ENCODE measurements around the gene RCAN2.

The RCAN2 gene

DNA sequence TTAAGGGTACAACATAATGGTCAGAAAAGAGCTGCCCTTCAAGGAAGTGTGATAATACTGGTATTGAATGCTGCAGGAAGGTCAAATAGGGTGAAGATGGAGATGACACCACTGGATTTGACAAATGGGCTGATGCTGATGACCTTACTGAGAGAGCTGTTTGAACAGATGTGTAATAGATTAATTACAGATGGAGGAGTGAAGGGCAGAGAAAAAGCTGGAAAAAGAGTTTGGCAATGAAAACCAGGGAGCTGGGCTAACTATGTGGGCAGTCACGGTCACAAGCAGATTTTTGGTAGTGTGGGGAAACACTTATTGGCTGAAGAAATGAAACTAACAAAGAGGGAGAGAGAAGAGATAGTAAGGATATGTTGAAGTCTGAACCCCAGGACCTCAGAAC is 236.9 kb downstream of the RCAN2 start:
- DNase-seq (ENCODE audit: low read depth): no peak

GRCh38 chr6:46251583-46252339 is 239.5 kb downstream of the RCAN2 start:
- no peak for DNase-seq (ENCODE audit: low read depth)

DNA sequence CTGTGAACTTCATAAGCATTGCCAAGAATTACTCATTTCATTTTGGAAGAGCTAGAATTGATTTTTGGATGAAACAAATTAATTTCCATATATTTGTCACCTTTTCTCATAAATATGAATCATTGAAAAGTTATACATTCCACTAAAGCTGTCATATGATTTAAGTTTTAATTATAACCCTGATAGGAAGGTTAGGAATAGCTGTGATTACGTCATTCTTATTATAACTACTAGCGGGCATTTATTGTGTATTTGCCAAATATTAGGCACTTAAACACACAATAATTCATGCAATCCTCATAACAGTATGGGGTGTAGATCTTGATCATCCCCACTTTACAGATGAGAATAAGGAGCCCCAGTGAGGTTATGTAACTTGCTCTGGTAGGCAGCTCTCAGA is 243.1 kb downstream of the RCAN2 start:
- no peak for DNase-seq (ENCODE audit: low read depth)

DNA sequence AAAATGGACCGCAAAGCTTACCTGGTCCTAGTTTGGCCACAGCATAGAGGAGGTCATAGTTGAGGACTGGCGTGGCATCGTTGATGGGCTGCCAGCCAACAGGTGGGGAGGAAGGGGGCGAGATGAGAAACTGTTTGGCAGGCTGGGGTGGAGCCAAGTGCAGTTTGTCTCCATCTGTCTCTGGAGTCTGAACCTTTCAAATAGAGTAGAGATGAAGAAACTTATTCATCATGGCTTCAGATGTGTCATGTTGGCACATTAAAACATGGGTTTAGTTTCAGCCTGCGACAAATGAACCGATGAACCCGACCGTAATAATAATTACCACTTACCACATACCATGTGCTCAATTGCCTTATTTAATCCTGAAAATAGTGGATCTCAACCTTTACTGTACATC is 244.5 kb downstream of the RCAN2 start:
- no peak for DNase-seq (ENCODE audit: low read depth)

GRCh38 chr6:46246081-46246480 is 245.2 kb downstream of the RCAN2 start:
- DNase-seq (ENCODE audit: low read depth): no peak

DNA sequence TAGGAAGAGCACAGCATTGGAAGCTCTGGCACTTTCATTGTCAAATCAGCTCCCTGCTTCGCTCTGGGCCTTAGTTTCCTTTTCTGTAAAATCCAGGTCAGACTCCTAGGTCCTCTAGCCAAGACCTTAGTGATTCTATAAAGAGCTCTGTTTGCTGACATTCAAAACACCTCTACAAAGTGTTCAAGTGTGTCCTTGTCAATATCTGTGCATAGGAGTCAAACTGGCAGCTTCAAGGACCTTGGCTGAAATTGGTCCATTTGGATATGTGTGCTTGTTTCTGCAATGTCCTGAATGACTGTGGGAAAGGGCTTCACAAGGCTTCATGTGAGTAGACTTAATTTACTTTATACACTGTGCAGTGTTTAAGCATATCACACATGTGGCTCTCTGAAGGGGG is 246.6 kb downstream of the RCAN2 start:
- DNase-seq (ENCODE audit: low read depth): no peak

- no peak for DNase-seq (ENCODE audit: low read depth)
Observed at GRCh38 chr6:46243754-46244153, 247.5 kb downstream of the RCAN2 start.

GRCh38 chr6:46242921-46243320 is 248.3 kb downstream of the RCAN2 start:
- no peak for DNase-seq (ENCODE audit: low read depth)

DNA sequence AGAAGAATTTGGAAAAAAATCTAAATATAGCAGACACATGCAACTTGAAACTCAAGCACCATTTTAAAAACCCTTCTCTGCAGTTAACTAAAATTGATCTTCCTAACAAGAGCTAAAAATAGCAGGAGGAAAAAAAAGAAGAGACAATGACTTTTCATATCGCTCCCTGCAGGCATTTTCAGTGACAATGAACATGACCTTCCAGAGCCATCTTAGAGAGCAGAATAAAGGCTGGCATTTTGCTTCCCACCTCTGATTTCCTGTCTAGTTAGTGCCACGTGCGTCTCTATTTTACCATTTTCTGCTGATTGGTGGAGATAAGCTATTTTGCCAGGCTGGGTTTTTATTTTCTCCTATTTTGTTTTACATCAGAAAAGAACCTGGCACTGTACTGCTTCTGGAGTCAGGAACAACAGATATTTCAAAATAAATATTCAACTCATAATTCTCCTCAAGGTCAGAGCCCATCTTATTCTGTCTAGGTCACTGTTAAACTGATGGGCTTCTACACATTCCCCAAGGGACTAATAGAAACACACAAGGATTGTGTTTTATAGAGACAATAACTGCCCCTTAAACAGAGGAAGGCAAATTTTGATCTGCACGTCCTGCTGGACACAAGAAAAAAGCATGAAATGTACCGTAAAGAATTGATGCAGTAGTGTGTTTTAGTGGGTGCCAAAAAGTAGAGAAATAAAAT is 250.2 kb downstream of the RCAN2 start:
- DNase-seq (ENCODE audit: low read depth): no peak

GRCh38 chr6:46236752-46237151 is 254.5 kb downstream of the RCAN2 start:
- DNase-seq (ENCODE audit: low read depth): no peak

DNA sequence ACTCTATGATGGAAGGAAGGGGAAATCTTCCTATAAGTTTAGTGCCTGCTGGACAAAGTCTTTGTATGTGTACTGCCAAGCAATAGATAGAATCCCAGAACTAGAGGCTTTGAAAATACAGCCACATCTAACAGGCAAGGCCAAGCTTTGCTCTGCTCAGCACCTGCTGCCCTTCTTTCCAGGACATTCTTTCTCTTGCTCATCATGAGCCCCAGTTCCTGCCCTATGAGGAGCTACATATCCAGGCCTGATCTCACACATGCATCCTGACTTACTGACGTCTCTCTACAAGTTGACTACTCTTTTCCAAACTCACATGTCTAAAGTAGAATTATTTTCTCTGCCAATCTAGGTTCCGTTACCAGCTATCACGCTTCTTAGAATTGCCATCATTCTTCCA is 256.0 kb downstream of the RCAN2 start:
- no peak for DNase-seq (ENCODE audit: low read depth)

GRCh38 chr6:46234700-46235099 is 256.5 kb downstream of the RCAN2 start:
- DNase-seq (ENCODE audit: low read depth): no peak

GRCh38 chr6:46234156-46234556 is 257.1 kb downstream of the RCAN2 start:
- DNase-seq (ENCODE audit: low read depth): no peak

DNA sequence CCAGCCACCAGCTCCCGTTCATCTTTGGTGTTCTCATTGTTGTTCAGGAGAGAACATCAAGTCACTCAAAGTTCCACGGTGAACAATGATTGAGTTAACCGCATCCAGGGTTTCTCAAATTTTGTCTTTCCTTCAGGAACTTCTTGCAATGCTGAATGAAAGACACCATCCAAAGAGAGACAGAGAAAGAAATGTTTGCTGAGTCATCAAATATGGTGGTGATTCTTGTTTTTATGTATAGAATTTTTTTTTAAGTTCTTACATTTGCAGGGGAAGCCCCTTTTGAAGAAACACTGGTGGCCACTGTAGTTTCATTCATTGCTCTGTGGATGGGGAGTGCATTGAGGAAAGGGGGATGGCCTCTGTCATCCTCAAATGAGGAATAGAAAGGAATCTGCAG is 258.1 kb downstream of the RCAN2 start:
- DNase-seq (ENCODE audit: low read depth): no peak

GRCh38 chr6:46222286-46222685 is 269.0 kb downstream of the RCAN2 start:
- no peak for DNase-seq (ENCODE audit: low read depth)

- peak; percentile 9 for DNase-seq (ENCODE audit: low read depth)
Observed at GRCh38 chr6:46221222-46221793, 269.9 kb downstream of the RCAN2 start.

DNA sequence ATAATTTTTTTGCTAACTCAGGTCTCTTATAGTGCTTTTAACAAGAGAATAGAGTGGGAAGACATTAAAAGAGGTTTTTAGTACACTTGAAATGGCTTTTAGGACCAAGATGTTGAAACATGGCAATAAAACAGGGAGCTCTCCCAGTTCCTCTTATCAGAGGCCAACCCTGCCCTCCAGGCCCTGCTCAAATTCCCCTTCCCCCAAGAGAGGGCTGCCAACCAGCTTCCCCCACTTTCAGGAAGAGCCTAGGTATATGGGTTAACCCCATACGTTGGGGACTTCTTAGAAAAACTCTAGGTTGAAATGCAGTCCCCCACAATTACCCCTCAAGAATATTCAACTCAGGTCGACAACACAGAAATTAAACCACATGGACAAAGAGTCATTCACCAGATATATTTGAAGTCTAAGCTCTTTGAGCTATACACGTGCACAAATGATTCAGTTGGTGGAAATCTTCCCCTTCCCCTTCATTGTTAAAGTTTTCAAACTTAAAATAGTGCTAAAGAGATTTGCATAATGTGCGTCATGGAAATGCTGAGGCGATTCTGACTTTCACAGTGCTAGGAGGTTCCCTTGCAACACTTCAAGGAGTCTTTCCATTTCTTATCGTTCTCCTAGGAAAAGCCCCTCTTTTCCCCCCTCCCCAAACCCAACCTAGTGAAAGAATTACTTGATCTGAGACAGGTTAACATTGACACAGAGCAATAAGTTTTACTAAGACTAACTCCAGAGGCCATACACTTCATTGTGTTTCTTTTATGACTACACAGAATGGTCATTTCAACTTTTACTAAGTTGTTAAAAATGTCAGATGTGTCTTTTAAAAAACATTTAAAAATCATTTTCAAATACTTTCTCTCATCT is 270.7 kb downstream of the RCAN2 start:
- DNase-seq (ENCODE audit: low read depth): no peak

- DNase-seq (ENCODE audit: low read depth): no peak
Observed at GRCh38 chr6:46219661-46220060, 271.6 kb downstream of the RCAN2 start.

DNA sequence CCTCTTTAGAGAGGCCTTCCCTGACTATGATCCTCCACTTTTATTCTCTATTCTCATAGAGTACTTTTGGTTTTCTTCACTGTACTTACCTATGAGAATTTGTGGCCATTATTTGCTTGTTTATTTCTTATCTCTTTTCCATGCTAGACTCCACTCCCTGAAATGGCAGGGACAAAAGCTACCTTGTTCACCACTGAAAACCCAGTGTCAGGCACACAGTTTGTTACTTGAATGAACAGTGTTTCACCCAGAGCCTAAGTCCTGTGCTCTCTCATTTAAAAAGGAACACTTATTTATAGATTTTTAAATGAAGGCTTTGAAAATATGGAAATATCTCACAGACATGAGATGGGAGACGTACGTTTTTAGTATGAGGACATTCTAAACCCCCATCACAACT is 272.8 kb downstream of the RCAN2 start:
- no peak for DNase-seq (ENCODE audit: low read depth)

DNA sequence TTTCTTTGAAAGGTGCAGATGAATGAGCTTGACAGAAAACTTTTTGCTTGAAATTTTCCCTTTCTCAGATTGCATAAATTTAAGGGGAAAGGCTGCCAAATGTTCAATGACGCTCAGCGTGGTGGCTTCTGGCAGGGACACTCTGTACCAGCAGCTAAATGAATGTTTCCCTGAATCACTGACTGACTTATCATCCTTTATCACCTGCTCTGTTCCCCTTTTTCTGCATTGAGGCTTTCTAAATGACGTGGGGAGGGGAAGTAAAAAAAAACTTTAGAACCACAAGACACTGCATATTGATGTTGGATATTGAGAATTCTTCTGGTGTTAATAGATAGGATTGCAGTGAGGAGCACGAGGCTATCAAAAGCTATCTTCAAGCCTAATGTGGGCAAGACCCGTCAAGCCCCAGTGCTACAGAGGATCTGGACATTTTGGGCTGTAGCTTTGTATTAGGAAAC is 273.5 kb downstream of the RCAN2 start:
- DNase-seq (ENCODE audit: low read depth): no peak

- no peak for DNase-seq (ENCODE audit: low read depth)
Observed at GRCh38 chr6:46216879-46217278, 274.4 kb downstream of the RCAN2 start.

- no peak for DNase-seq (ENCODE audit: low read depth)
Observed at GRCh38 chr6:46215777-46216176, 275.5 kb downstream of the RCAN2 start.

Measured in HS-5 (cell line).